Ishikawa (cell line): Measurements from ENCODE around the gene TMEM115.

ENCODE experiments used
- CEBPB ChIP-seq: IDR thresholded peaks from 2 replicates; pipeline ENCODE4 v1.6.1; 2012
- CREB1 ChIP-seq: IDR thresholded peaks from 2 replicates; pipeline ENCODE4 v1.6.1; 2012; ENCODE audit warnings: low read depth
- EP300 ChIP-seq: IDR thresholded peaks from 2 replicates; pipeline ENCODE4 v1.6.1; 2012; ENCODE audit warnings: borderline replicate concordance
- FOXM1 ChIP-seq: IDR thresholded peaks from 2 replicates; pipeline ENCODE4 v1.6.1; 2012; ENCODE audit warnings: low read depth, borderline replicate concordance
- MAX ChIP-seq: IDR thresholded peaks from 2 replicates; pipeline ENCODE4 v1.6.1; 2012
- REST ChIP-seq: IDR thresholded peaks from 2 replicates; pipeline ENCODE4 v1.6.1; 2012; ENCODE audit warnings: low read depth, mild to moderate bottlenecking
- TAF1 ChIP-seq: IDR thresholded peaks from 2 replicates; pipeline ENCODE4 v1.6.1; 2012; ENCODE audit warnings: low read depth, mild to moderate bottlenecking
- TCF12 ChIP-seq: IDR thresholded peaks from 2 replicates; pipeline ENCODE4 v1.6.1; 2012; ENCODE audit warnings: low read depth
- TEAD4 ChIP-seq: IDR thresholded peaks from 2 replicates; pipeline ENCODE4 v1.6.1; 2012
- YY1 ChIP-seq: IDR thresholded peaks from 2 replicates; pipeline ENCODE4 v1.6.1; 2012; ENCODE audit warnings: low read depth
- ZBTB7A ChIP-seq: IDR thresholded peaks from 2 replicates; pipeline ENCODE4 v1.6.1; 2012; ENCODE audit warnings: low read depth

- TF ChIP-seq TAF1 (no peak), CREB1 (no peak), REST (no peak), ZBTB7A (no peak), CEBPB (no peak), FOXM1 (no peak), MAX (no peak), EP300 (no peak), YY1 (no peak), TEAD4 (no peak), TCF12 (no peak)
Observed at GRCh38 chr3:50385754-50386153, 26.4 kb upstream of the TMEM115 start.
